GM12874 (cell line): Measurements from ENCODE around the gene DCST2.

Experiments
- TF ChIP-seq, protein P1 (sequence below): IDR thresholded peaks from 2 replicates; pipeline ENCODE4 v1.5.1; 2011; ENCODE audit warnings: low read depth, mild to moderate bottlenecking, control low read depth, low read length, moderate library complexity; ENCODE audit not compliant: insufficient read depth

Gene DCST2

GRCh38 chr1:154982897-154983648 is 50.5 kb downstream of the DCST2 start, which contains the start of gene FLAD1:
Gene FLAD1 (plus strand): TSS chr1:154983344. CDS start chr1:154983695, 351 bp downstream.
- TF ChIP-seq, protein P1, sequence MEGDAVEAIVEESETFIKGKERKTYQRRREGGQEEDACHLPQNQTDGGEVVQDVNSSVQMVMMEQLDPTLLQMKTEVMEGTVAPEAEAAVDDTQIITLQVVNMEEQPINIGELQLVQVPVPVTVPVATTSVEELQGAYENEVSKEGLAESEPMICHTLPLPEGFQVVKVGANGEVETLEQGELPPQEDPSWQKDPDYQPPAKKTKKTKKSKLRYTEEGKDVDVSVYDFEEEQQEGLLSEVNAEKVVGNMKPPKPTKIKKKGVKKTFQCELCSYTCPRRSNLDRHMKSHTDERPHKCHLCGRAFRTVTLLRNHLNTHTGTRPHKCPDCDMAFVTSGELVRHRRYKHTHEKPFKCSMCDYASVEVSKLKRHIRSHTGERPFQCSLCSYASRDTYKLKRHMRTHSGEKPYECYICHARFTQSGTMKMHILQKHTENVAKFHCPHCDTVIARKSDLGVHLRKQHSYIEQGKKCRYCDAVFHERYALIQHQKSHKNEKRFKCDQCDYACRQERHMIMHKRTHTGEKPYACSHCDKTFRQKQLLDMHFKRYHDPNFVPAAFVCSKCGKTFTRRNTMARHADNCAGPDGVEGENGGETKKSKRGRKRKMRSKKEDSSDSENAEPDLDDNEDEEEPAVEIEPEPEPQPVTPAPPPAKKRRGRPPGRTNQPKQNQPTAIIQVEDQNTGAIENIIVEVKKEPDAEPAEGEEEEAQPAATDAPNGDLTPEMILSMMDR, result no peak

GRCh38 chr1:154982341-154982740 is 51.2 kb downstream of the DCST2 start:
- TF ChIP-seq, protein P1, result no peak

DNA sequence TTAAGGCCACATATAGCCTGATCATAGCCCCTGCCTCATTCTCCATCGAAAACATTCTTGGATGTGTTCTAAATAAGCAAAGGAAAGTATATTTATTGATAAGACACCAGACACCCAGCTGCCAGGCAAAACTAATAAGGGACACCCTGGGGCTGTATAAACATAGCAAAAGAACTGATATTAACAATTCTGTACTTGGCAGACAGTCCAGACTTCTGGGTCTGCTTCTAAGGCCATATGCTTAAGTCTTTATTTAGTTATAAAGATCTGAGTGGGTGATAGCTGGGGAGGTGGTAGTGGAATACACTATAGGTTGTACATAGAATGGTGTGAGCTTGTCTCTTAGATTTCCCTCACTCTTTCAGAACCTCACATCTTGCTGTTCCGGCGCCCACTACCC is 55.2 kb downstream of the DCST2 start:
- TF ChIP-seq, protein P1, result no peak

DNA sequence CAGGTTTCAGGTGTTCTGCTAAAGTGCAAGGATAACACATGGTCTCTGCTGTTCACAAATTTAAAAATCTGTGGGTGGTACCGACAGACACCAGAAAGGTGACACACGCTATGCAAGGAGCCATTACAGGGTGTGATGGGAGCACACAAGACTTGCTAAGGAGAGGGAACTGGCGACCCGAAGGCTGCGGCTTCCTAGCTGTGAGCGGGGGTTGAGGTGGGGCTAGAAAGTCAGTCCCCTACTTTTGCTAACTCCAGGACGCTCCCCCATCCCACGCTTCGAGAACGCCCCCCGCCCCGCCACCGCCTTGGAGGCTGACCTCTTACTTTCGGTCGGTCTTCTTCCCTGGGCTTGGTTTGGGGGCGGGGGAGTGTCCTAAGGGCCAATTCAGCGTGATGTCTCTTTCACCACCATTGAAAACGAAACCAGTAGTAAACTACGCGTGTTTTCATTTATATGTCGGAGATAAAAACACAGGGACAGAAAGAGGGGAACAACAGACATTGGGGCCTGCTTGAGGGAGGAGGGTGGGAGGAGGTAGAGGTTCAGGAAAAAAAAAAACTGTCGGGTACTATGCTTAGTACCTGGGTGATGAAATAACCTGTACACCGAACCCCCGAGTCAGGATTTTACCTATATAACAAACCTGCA is 58.0 kb downstream of the DCST2 start:
- TF ChIP-seq, protein P1, result no peak

GRCh38 chr1:154974808-154975408 is 58.7 kb downstream of the DCST2 start:
- TF ChIP-seq, protein P1, result no peak

GRCh38 chr1:154974102-154974807 is 59.3 kb downstream of the DCST2 start, which contains the start of gene CKS1B:
Gene CKS1B (plus strand): TSS chr1:154974681. CDS start chr1:154974746, 65 bp downstream.
- TF ChIP-seq, protein P1, result no peak
